Activated CD4-positive, alpha-beta T cell treated with anti-CD3 and anti-CD28 coated beads, Interleukin-10, Interleukin-2, amounts not matched to agents 100 ng/mL and 50 ng/mL, durations not matched to agents 16 hours and 8 hours (primary cell): ENCODE measurements around the gene TOR1B.
"Not testable (repeated sequence)": the region's sequence is repeated elsewhere in the genome, so short reads cannot be mapped to it uniquely, and the experiment has no call there.

Source experiments
- DNase-seq: peaks from one replicate; pipeline ENCODE4 v3.0.0-alpha.2; 2020

The TOR1B gene

GRCh38 chr9:129776938-129777768 is 25.8 kb upstream of the TOR1B start:
- DNase-seq, result peak; percentile 52

GRCh38 chr9:129777769-129778130 is 25.2 kb upstream of the TOR1B start:
- no peak for DNase-seq

- no peak for DNase-seq
These were observed 24.5 kb upstream of the TOR1B start for GRCh38 chr9:129778469-129778868.

- no peak for DNase-seq
These were observed 23.3 kb upstream of the TOR1B start for GRCh38 chr9:129779560-129780190.

- DNase-seq, result no peak
These were observed 21.9 kb upstream of the TOR1B start for GRCh38 chr9:129781131-129781530.

- DNase-seq, result no peak
These were observed 21.0 kb upstream of the TOR1B start for GRCh38 chr9:129781981-129782380.

GRCh38 chr9:129783516-129784361 is 19.2 kb upstream of the TOR1B start:
- DNase-seq, result peak; percentile 81

GRCh38 chr9:129784970-129785369 is 18.0 kb upstream of the TOR1B start:
- not testable (repeated sequence) for DNase-seq

GRCh38 chr9:129785866-129786265 is 17.1 kb upstream of the TOR1B start:
- DNase-seq, result no peak

- DNase-seq, result no peak
These were observed 16.5 kb upstream of the TOR1B start for GRCh38 chr9:129786481-129786880.

GRCh38 chr9:129794549-129794948 is 8.4 kb upstream of the TOR1B start:
- DNase-seq, result no peak

- not testable (repeated sequence) for DNase-seq
These were observed 7.0 kb upstream of the TOR1B start for GRCh38 chr9:129796029-129796428.

- DNase-seq, result no peak
These were observed 4.0 kb upstream of the TOR1B start for GRCh38 chr9:129798973-129799372.

- DNase-seq, result no peak
These were observed 1.5 kb upstream of the TOR1B start for GRCh38 chr9:129801504-129801903.

- peak; percentile 23 for DNase-seq
These were observed 684 bp downstream of the TOR1B start for GRCh38 chr9:129803676-129804060.

GRCh38 chr9:129806061-129806460 is 3.1 kb downstream of the TOR1B start:
- DNase-seq, result no peak

GRCh38 chr9:129809346-129809745 is 6.4 kb downstream of the TOR1B start:
- no peak for DNase-seq

- DNase-seq, result no peak
These were observed 7.1 kb downstream of the TOR1B start for GRCh38 chr9:129810116-129810515.

- no peak for DNase-seq
These were observed 7.8 kb downstream of the TOR1B start for GRCh38 chr9:129810788-129811187.

- DNase-seq, result peak; percentile 22
These were observed 9.0 kb downstream of the TOR1B start for GRCh38 chr9:129811967-129812363.

- DNase-seq, result no peak
These were observed 9.4 kb downstream of the TOR1B start for GRCh38 chr9:129812385-129812784.

GRCh38 chr9:129813661-129814060 is 10.7 kb downstream of the TOR1B start:
- DNase-seq, result no peak

- DNase-seq, result no peak
These were observed 11.6 kb downstream of the TOR1B start for GRCh38 chr9:129814432-129815223.
